ENCODE results near the gene CYP26A1. TPM values are rescaled to one million over a fixed set of nuclear protein-coding genes. Genes with fewer than 3 reads are reported as not detected.

The CYP26A1 gene
- total and polyA plus RNA-seq, 2 experiments from 2014 or later, result not detected

DNA sequence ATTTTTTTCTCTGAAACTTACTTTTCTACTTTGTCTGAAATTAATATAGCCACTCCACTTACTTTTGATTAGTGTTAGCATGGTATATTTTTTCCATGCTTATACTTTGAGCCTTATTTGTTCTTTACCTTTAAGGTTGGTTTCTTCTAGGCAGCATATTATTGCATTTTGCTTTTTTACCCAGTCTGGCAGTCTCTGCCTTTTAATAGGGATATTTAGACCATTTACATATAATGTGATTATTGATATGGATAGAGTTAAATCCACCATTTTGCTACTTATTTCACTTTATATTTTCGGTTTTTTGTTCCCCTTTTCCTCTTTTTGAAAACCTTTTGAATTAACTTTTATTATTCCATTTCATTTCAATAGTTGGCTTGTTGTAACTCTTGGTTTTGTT, 30.3 kb downstream of the CYP26A1 start:
- in situ Hi-C loops (cut with MboI), result no loop called here
- no peaks in the 10 kb centered on the region for H3F3A ChIP-seq (ENCODE audit: insufficient read depth)
- no peak overlapping the region for H2AFZ ChIP-seq
- no peak overlapping the region for H3K4me3 ChIP-seq
- TF ChIP-seq EZH2 (IDR thresholded peaks at IDR 0.05; ENCODE audit: insufficient read depth, poor library complexity, severe bottlenecking) (no peak), EZH2phosphoT487 (IDR thresholded peaks at IDR 0.05; ENCODE audit: insufficient read depth, low read depth) (no peak)
- H3K9me2 ChIP-seq (ENCODE audit: insufficient read depth), result no peaks in the 10 kb centered on the region
- WGBS, 2 experiments (ENCODE audit: low coverage in 1 of 2, low lambda C conversion rate in 2 of 2, missing lambda C conversion rate in 2 of 2), result 42 to 56% methylated on average over 1 of the region's 1 CpG
- no peaks in the 10 kb centered on the region for H4K20me1 ChIP-seq (ENCODE audit: insufficient read depth)
- no peak for DNase-seq
- no peaks in the 10 kb centered on the region for H3K9me3 ChIP-seq (ENCODE audit: low read depth)
- H3K9ac ChIP-seq, result no peak overlapping the region
- H3K79me2 ChIP-seq (ENCODE audit: insufficient read depth), result no peaks in the 10 kb centered on the region
- no peak overlapping the region for H3K4me2 ChIP-seq (ENCODE audit: unreplicated experiment)
- H3K4me1 ChIP-seq (ENCODE audit: insufficient read depth), result no peaks in the 10 kb centered on the region
- no peak overlapping the region for H3K27ac ChIP-seq
- H3K27me3 ChIP-seq (replicated peaks; ENCODE audit: insufficient read depth), result no peaks in the 10 kb centered on the region
- no peaks in the 10 kb centered on the region for H3K36me3 ChIP-seq (ENCODE audit: low read depth)

DNA sequence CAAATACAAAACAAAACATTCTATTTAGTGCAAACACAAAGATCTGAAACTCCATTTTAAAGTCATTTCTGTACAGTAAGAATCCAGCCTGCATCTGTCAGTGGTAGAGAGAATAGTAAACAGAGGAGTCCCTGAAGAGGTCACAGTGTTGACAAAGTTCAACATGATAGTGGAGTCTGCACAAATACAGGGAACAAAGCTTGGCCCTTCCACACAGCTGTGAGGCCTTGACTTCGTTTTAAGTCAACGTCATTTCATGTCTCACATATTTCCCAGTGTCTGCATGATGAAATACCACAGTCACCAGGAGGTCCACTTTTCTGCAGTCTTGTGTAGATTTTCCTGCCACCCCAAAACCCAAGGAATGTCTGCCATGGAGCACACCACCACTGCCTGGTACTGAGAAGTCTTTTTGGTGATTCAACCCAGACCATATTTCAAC, 33.0 kb downstream of the CYP26A1 start:
- Histone ChIP-seq H3K4me2 (ENCODE audit: unreplicated experiment) (no peak overlapping the region), H2AFZ (no peak overlapping the region), H3K27ac (no peak overlapping the region), H3K9me2 (ENCODE audit: insufficient read depth) (no peaks in the 10 kb centered on the region), H3F3A (ENCODE audit: insufficient read depth) (no peaks in the 10 kb centered on the region), H4K20me1 (ENCODE audit: insufficient read depth) (no peaks in the 10 kb centered on the region), H3K27me3 (replicated peaks; ENCODE audit: insufficient read depth) (no peaks in the 10 kb centered on the region), H3K4me1 (ENCODE audit: insufficient read depth) (no peaks in the 10 kb centered on the region), H3K9ac (no peak overlapping the region), H3K9me3 (ENCODE audit: low read depth) (no peaks in the 10 kb centered on the region), H3K36me3 (ENCODE audit: low read depth) (no peaks in the 10 kb centered on the region), H3K79me2 (ENCODE audit: insufficient read depth) (no peaks in the 10 kb centered on the region), H3K4me3 (no peak overlapping the region)
- WGBS, 2 experiments (ENCODE audit: low coverage in 1 of 2, low lambda C conversion rate in 2 of 2, missing lambda C conversion rate in 2 of 2), result 78% methylated on average over 2 of the region's 2 CpGs
- TF ChIP-seq EZH2 (IDR thresholded peaks at IDR 0.05; ENCODE audit: insufficient read depth, poor library complexity, severe bottlenecking) (no peak), EZH2phosphoT487 (IDR thresholded peaks at IDR 0.05; ENCODE audit: insufficient read depth, low read depth) (no peak)
- in situ Hi-C loops (cut with MboI), result no loop called here
- DNase-seq, result no peak

DNA sequence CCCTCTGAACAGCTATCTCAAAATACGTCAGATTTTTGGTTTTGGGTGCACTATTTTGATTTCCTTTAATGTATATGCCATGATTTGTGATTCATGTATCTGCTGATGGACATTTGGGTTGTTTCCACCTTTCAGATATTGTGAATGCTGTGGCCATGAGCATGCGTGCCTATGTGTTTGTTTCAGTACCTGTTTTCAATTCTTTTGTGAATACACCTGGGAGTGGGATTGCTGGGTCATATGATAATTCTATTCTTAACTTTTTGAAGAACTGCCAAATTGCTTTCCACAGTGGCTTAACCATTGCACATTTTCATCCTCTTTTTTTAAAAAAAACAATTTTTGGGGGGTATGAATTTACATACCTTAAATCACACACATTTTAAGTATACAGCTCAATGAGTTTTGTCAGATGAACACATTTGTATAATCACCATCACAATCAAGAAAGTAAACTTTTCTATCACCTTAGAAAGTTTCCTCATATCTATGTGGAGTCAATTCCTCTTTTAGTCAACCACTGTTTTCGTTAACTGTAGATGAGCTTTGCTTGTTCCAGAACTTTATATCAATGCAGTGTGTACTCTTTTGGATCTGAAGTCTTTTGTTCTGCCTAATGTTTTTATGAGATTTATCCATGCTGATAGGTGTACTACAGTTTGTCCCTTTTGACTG, 36.9 kb downstream of the CYP26A1 start:
- H3K36me3 ChIP-seq (ENCODE audit: low read depth), result no peaks in the 10 kb centered on the region
- in situ Hi-C loops (cut with MboI), result no loop called here
- WGBS, 2 experiments (ENCODE audit: low coverage in 1 of 2, low lambda C conversion rate in 2 of 2, missing lambda C conversion rate in 2 of 2), result 74 to 88% methylated on average over 3 of the region's 3 CpGs

DNA sequence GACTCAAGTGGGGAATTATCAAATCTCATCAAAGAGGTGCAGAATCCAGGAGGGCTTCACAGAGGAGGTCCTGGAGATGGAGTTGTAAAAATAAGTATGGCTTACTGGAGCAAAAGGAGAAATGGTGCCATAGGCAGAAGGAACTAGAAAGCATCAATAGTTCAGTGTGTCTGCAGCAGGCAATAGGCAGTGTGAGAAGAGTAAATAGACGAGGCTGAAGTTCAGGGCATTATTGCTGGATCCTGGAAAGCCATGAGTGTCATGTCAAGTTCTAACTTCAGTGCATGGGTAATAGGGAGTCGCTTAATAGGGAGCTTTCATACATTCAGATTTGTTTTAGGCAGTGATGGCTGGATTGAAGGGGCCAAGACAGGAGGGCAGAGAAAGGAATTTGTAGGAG, 39.3 kb downstream of the CYP26A1 start:
- H3K4me2 ChIP-seq (ENCODE audit: unreplicated experiment), result no peak overlapping the region
- DNase-seq, result no peak
- H3F3A ChIP-seq (ENCODE audit: insufficient read depth), result no peaks in the 10 kb centered on the region
- H3K9ac ChIP-seq, result no peak overlapping the region
- no peaks in the 10 kb centered on the region for H4K20me1 ChIP-seq (ENCODE audit: insufficient read depth)
- H3K9me2 ChIP-seq (ENCODE audit: insufficient read depth), result no peaks in the 10 kb centered on the region
- no peak overlapping the region for H3K4me3 ChIP-seq
- H3K27ac ChIP-seq, result no peak overlapping the region
- no peaks in the 10 kb centered on the region for H3K79me2 ChIP-seq (ENCODE audit: insufficient read depth)
- WGBS, 2 experiments (ENCODE audit: low coverage in 1 of 2, low lambda C conversion rate in 2 of 2, missing lambda C conversion rate in 2 of 2), result 49 to 51% methylated on average over 2 of the region's 2 CpGs
- in situ Hi-C loops (cut with MboI), result no loop called here
- 0 out of 2 replicates have a peak, but pooled peaks cover 3% of the 10 kb centered on the region for H3K4me1 ChIP-seq (ENCODE audit: insufficient read depth)
- H3K27me3 ChIP-seq (replicated peaks; ENCODE audit: insufficient read depth), result peaks cover 18% of the 10 kb centered on the region; the same call in 1 of the 2 replicates
- no peak overlapping the region for H2AFZ ChIP-seq
- no peaks in the 10 kb centered on the region for H3K9me3 ChIP-seq (ENCODE audit: low read depth)
- TF ChIP-seq EZH2phosphoT487 (IDR thresholded peaks at IDR 0.05; ENCODE audit: insufficient read depth, low read depth) (no peak), EZH2 (IDR thresholded peaks at IDR 0.05; ENCODE audit: insufficient read depth, poor library complexity, severe bottlenecking) (no peak)
- H3K36me3 ChIP-seq (ENCODE audit: low read depth), result no peaks in the 10 kb centered on the region

More for the DNA sequence above, 36.9 kb downstream of the CYP26A1 start:
- no peaks in the 10 kb centered on the region for H4K20me1 ChIP-seq (ENCODE audit: insufficient read depth)
- no peak for DNase-seq
- H3F3A ChIP-seq (ENCODE audit: insufficient read depth), result no peaks in the 10 kb centered on the region
- H3K9me2 ChIP-seq (ENCODE audit: insufficient read depth), result no peaks in the 10 kb centered on the region
- no peaks in the 10 kb centered on the region for H3K4me1 ChIP-seq (ENCODE audit: insufficient read depth)
- TF ChIP-seq EZH2phosphoT487 (IDR thresholded peaks at IDR 0.05; ENCODE audit: insufficient read depth, low read depth), result no peak
- no peak for TF ChIP-seq EZH2 (IDR thresholded peaks at IDR 0.05; ENCODE audit: insufficient read depth, poor library complexity, severe bottlenecking)
- peaks cover 18% of the 10 kb centered on the region; the same call in 1 of the 2 replicates for H3K27me3 ChIP-seq (replicated peaks; ENCODE audit: insufficient read depth)
- H3K4me2 ChIP-seq (ENCODE audit: unreplicated experiment), result no peak overlapping the region
- no peak overlapping the region for H2AFZ ChIP-seq
- no peaks in the 10 kb centered on the region for H3K79me2 ChIP-seq (ENCODE audit: insufficient read depth)
- H3K9ac ChIP-seq, result no peak overlapping the region
- H3K9me3 ChIP-seq (ENCODE audit: low read depth), result no peaks in the 10 kb centered on the region
- no peak overlapping the region for H3K4me3 ChIP-seq
- no peak overlapping the region for H3K27ac ChIP-seq
